Right renal cortex interstitium (tissue), 3 donors: Measurements from ENCODE around the gene MAN2A1. TPM values are rescaled to one million over a fixed set of nuclear protein-coding genes. Genes with fewer than 3 reads are reported as not detected.
"Not testable (repeated sequence)": the region's sequence is repeated elsewhere in the genome, so short reads cannot be mapped to it uniquely, and the experiment has no call there.

Source experiments
- DNase-seq, 3 donors: peaks; one replicate each; pipeline ENCODE4 v3.0.0-alpha.2; 2013; ENCODE audit warnings: low read depth in 3 of 3, low spot score in 2 of 3
- polyA plus RNA-seq, 3 donors: library from polyadenylated mRNA; unstranded; fragments of 120-200 nt; gene quantifications; one replicate each; pipeline ENCODE4 v1.2.1, GENCODE V29; 2013; ENCODE audit not compliant: insufficient read length in 3 of 3

The MAN2A1 gene
- polyA plus RNA-seq, 3 donors, result 76.0 to 79.1 (median 76.1) TPM

DNA sequence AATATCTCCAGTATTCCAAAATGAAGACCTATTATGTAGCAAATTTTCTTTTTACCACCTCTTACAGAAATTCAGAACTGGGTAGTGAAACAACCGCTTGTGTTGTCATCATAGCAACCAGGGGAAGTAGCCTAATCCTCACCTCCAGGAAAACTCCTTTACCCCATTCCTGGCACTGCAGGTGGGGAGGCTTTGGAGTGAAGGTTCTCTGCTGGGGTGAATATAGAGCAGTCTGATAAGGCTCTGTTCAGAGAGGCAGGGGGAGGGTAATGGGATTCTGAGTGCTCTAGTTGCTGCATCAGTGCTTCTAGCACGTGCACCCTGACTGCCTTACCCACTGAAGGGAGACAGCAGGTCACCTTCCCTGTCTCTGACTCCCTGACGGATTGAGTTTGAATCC is 116.2 kb downstream of the MAN2A1 start:
- DNase-seq, result no peak

- DNase-seq, result no peak
Measured at GRCh38 chr5:109812698-109813097, 123.0 kb downstream of the MAN2A1 start.

- DNase-seq, result no peak
Measured at GRCh38 chr5:109816732-109817131, 127.0 kb downstream of the MAN2A1 start.

- DNase-seq, result no peak
Measured at GRCh38 chr5:109819878-109820277, 130.2 kb downstream of the MAN2A1 start.

DNA sequence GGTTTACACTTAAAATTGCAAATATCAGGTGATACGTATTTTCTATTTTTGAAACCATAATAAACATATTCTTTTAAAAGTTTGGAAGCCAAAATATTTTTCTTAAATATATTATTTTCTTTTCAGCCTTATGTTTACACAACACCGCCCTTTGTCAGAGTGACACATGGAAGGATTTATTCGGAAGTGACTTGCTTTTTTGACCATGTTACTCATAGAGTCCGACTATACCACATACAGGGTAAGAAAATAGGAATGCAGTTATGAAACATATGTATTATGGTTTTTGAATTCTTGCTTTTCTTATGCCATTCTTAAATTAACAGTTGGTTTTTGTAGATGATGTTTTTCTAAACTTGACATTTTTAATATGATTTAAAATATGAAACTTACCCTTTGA is 133.9 kb downstream of the MAN2A1 start:
- no peak for DNase-seq

DNA sequence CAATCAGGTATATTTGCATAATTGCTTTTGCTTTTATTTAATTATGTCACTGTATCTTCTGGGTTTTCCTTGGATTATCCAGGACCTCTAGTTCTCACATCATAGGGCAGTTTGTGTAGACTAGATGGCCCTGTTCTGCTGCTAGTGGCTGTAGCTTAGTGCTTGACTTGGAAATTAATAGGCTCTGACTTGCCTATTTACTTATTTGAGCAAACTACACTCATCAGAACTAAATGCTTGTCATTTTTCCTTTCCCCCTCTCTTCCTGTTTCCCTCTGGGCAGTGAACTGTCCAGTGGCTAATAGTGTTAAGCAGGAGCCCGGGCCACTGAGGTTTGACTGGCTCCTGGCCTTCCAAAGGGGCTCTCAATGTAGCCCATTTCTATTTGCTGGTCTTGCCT is 135.7 kb downstream of the MAN2A1 start:
- no peak for DNase-seq

DNA sequence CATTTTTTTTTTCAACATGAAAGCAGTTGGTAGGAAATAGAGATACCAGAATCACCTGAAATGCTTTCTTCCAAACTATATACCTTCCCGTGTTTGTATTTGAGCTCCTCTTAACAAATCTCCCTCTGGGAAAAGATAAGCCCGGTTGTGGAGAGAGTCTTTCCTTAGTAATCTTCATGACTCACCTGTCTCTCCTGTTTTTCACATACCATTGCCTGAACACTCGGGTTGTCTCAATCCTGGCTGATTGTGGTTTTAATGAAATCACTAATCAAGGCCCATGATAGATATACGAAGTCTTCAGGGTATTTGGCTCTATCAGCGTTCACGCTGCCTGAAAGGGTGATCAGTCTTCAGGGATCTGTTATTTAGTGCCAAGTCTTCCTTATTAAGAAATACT is 136.7 kb downstream of the MAN2A1 start:
- DNase-seq, result no peak

DNA sequence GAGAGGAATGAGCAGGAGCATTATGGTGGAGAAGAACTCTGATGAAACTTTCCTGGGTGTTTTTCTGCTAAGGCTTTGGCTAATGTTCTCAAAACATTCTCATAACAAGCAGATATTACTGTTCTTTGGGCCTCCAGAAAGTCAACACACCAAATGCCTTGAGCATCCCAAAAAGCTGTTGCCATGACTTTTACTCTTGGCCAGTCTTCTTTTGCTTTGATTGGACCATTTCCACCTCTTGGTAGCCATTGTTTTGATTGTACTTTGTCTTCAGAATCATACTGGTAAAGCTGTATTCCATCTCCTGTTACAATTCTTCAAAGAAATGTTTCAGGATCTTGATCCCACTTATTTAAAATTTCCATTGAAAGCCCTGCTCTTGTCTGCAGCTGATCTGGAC is 139.6 kb downstream of the MAN2A1 start:
- no peak for DNase-seq

DNA sequence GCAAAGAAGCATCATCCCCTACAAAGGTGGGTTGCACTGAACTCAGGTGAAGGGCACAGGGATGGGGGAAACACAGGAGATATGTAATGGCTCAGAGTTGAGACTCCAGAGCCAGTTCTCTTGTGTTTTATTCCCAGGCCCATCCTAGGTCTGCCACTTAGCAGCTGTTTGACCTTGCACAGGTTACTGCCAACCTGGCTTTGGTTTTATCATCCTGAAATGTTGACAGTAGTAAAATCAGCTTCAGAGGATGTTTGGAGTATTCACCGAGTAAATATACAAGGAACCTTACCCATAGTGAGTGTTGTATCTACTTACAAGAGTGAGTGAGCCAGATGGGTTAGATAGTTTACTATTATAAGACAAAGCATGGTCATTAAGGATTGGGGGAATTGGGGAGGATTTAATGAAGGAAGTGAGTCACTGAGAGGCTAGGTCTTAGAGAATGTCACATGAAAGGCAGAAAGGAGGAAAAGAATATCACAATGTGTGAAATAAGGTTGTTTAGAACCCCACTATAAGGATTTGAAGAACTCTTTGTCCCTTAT is 141.3 kb downstream of the MAN2A1 start:
- no peak for DNase-seq

- not testable (repeated sequence) for DNase-seq
Measured at GRCh38 chr5:109832207-109833188, 142.8 kb downstream of the MAN2A1 start.

DNA sequence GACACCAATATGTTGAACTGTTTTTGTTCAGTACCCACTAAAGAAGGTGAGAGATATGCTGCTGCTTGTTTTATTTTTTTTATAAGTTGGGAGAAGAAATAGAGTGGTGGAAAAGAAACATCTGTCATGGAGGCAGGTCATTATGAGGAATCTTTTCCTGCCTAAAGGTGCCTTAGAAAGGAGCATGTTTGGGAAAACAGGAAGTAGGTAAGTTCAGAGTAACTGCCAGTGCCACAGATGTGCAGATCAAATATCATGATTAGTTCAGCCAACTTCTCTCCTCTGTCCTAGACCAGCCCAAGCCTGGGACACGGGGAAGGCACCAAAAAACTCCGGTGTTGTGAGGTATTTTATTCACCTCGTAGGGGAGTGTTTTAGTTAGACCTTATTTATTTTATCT is 144.2 kb downstream of the MAN2A1 start:
- no peak for DNase-seq

GRCh38 chr5:109836280-109836679 is 146.6 kb downstream of the MAN2A1 start:
- no peak for DNase-seq

- DNase-seq, result peak in 1 of 3 donors; percentile 8
Measured at GRCh38 chr5:109837231-109837861, 147.6 kb downstream of the MAN2A1 start.

- DNase-seq, result no peak
Measured at GRCh38 chr5:109838157-109838556, 148.4 kb downstream of the MAN2A1 start.

DNA sequence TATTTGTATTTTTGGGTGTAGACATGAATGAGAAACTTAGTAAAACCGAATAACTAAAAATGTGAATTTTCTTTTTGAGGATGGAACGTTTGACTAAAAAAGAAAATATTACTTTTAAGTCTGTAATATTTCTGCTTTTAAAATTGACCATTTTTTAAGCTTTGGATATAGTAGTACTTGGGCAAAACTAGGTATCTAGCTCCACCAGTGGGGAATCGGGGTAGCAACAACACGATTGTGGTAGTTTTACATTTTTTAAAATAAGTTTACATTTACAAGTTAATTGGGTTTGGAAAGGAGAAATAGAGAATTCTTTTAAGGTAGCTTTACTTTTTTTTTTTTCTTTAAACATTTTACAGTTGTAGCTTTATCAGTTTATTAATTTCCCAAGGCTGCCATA is 154.4 kb downstream of the MAN2A1 start:
- DNase-seq, result no peak

DNA sequence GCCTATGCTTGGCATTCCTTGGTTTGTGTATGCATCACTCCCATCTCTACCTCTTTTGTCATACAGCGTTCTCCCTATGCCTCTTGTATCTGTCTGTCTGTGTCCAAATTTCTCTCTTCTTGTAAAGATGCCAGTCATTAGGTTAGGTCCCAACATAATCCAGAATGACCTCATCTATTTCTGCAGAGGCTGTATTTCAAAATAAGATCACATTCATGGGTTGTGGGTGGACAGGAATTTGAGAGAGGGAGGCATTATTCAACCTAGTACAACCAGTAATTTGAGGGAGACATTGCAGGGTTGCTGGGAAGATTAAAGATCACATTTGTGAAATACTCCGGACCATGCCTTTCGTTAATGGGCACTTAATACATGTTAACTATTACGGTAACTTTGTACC is 155.0 kb downstream of the MAN2A1 start:
- DNase-seq, result no peak

DNA sequence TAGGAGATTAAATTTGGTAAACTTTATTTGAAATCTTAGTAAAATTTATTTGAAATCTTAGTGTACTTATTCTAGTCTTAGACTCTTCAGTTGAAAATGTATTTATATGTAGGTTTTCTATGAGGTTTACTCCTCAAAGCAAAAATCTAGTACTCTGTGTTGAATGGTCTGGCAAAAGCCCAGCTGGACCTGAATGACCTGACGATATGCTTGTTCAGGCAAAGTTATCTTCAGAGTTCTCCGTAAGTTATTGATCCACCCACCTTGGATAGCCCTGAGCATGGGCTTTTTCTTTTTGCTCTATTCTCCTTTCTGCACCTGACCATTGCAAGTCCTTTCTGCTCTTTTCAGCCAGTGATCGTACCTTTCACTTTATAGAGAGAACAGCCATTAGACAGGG is 158.4 kb downstream of the MAN2A1 start:
- no peak for DNase-seq

GRCh38 chr5:109849478-109850088 is 159.9 kb downstream of the MAN2A1 start:
- no peak for DNase-seq

DNA sequence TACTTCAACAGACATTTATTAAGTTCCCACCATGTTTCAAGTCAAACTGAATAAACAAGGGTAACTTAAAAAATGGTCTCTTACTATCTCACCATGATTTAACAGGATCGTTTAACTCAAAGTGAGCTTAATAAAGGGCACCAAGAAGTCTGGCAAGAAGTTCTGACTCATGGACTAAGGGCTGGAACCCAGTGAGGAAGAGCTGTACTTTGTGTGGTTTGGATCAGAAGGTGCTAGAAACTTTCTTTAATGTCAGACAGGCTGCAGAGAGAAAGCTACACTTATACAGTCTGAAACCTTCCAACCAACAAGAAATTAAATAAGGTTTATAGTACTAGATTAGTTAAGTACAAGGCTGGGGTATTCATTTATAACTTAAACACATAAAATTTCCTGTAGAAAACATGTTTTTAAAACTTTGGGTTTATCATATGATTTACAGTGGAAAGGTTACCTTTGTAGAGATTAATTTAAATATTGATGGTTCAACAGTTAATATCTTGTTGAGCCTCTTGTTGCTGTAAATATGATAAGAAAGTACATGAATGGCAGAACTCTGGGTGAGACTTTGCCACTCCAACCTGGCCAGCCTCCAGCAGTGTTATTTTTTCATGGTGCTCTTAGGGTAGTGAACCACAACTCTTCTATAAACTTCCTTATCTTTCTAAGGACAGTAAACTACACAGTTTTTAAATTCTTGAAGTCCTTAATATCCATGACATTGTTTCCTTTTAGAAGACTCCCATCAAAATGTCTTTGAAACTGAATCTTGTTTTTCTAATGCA is 162.8 kb downstream of the MAN2A1 start:
- DNase-seq, result no peak

- DNase-seq, result no peak
Measured at GRCh38 chr5:109853377-109853776, 163.7 kb downstream of the MAN2A1 start.

- no peak for DNase-seq
Measured at GRCh38 chr5:109855056-109855455, 165.3 kb downstream of the MAN2A1 start.
